Measurements from ENCODE around the gene XCR1.

XCR1 gene

GRCh38 chr3:45981346-45982074, 45.8 kb downstream of the XCR1 start:
- DNase-seq (ENCODE audit: low spot score), result no peak

- no peak for DNase-seq (ENCODE audit: low spot score)
Observed at GRCh38 chr3:45980819-45981218, 46.5 kb downstream of the XCR1 start.

- no peak for DNase-seq (ENCODE audit: low spot score)
Observed at GRCh38 chr3:45980229-45980813, 47.0 kb downstream of the XCR1 start.

- no peak for DNase-seq (ENCODE audit: low spot score)
Observed at GRCh38 chr3:45979378-45979777, 47.9 kb downstream of the XCR1 start.

GRCh38 chr3:45978006-45978761, 49.1 kb downstream of the XCR1 start:
- DNase-seq (ENCODE audit: low spot score), result no peak

- no peak for DNase-seq (ENCODE audit: low spot score)
Observed at GRCh38 chr3:45976191-45977091, 50.8 kb downstream of the XCR1 start.

GRCh38 chr3:45975686-45976085, 51.6 kb downstream of the XCR1 start:
- DNase-seq (ENCODE audit: low spot score), result no peak

- DNase-seq (ENCODE audit: low spot score), result no peak
Observed at GRCh38 chr3:45974686-45975085, 52.6 kb downstream of the XCR1 start.

GRCh38 chr3:45972534-45973402, 54.5 kb downstream of the XCR1 start:
- no peak for DNase-seq (ENCODE audit: low spot score)

- no peak for DNase-seq (ENCODE audit: low spot score)
Observed at GRCh38 chr3:45969953-45970352, 57.3 kb downstream of the XCR1 start.

GRCh38 chr3:45969116-45969515, 58.2 kb downstream of the XCR1 start:
- no peak for DNase-seq (ENCODE audit: low spot score)

GRCh38 chr3:45968706-45969105, 58.6 kb downstream of the XCR1 start:
- no peak for DNase-seq (ENCODE audit: low spot score)

GRCh38 chr3:45968149-45968548, 59.1 kb downstream of the XCR1 start:
- no peak for DNase-seq (ENCODE audit: low spot score)

- no peak for DNase-seq (ENCODE audit: low spot score)
Observed at GRCh38 chr3:45967724-45968123, 59.6 kb downstream of the XCR1 start.

All from COLO829 (cell line).